HepG2 (cell line): Measurements from ENCODE around the gene SPON2. TPM values are rescaled to one million over a fixed set of nuclear protein-coding genes. Genes with fewer than 3 reads are reported as not detected.

Source experiments
- ARID5B ChIP-seq: IDR thresholded peaks from 2 replicates; pipeline ENCODE4 v1.4.0; 2020; ENCODE audit warnings: mild to moderate bottlenecking, missing genetic modification reagents
- ATF6 ChIP-seq: sonication (generic); formaldehyde crosslinking; conservative IDR thresholded peaks from 2 replicates; pipeline ENCODE4 v1.4.0; 2020; ENCODE audit warnings: missing genetic modification reagents
- BORCS8-MEF2B ChIP-seq: sonication (generic); formaldehyde crosslinking; IDR thresholded peaks from 2 replicates; pipeline ENCODE4 v1.8.0; 2022; ENCODE audit warnings: mild to moderate bottlenecking, missing genetic modification reagents
- CHD4 ChIP-seq: fragments of 200-600 bp; sonication (generic); IDR thresholded peaks from 2 replicates; pipeline ENCODE4 v1.7.0; 2017; ENCODE audit warnings: mild to moderate bottlenecking, low read length, borderline replicate concordance
- JUN ChIP-seq: sonication (generic); formaldehyde crosslinking; IDR thresholded peaks from 2 replicates; pipeline ENCODE4 v1.4.0; 2020; ENCODE audit warnings: mild to moderate bottlenecking, missing genetic modification reagents
- MNT ChIP-seq: fragments of 450-650 bp; IDR thresholded peaks from 2 replicates; pipeline ENCODE4 v1.6.1; 2016
- NFYB ChIP-seq: sonication (generic); formaldehyde crosslinking; IDR thresholded peaks from 2 replicates; pipeline ENCODE4 v1.4.0; 2020; ENCODE audit warnings: missing genetic modification reagents
- PCBP2 ChIP-seq: fragments of 200-400 bp; formaldehyde crosslinking; optimal IDR thresholded peaks from 2 replicates; pipeline ENCODE3; 2018; ENCODE audit warnings: low read length, low read depth; ENCODE audit not compliant: poor library complexity, severe bottlenecking
- THAP9 ChIP-seq: sonication (generic); formaldehyde crosslinking; IDR thresholded peaks from 2 replicates; pipeline ENCODE4; 2020; ENCODE audit warnings: missing genetic modification reagents, mild to moderate bottlenecking, borderline replicate concordance
- ZGPAT ChIP-seq: IDR thresholded peaks from 2 replicates; pipeline ENCODE4 v1.6.1; 2016; ENCODE audit warnings: mild to moderate bottlenecking
- ZNF564 ChIP-seq: sonication (generic); formaldehyde crosslinking; IDR thresholded peaks from 2 replicates; pipeline ENCODE4 v1.8.1; 2023; ENCODE audit warnings: mild to moderate bottlenecking, missing genetic modification reagents
- ZNF580 ChIP-seq: IDR thresholded peaks from 2 replicates; pipeline ENCODE4 v1.6.1; 2016; ENCODE audit warnings: low read depth, borderline replicate concordance
- ZNF639 ChIP-seq: conservative IDR thresholded peaks from 2 replicates; pipeline ENCODE4 v1.6.1; 2018; ENCODE audit warnings: missing genetic modification reagents
- ZNF768 ChIP-seq: sonication (generic); formaldehyde crosslinking; IDR thresholded peaks from 2 replicates; pipeline ENCODE4 v1.4.0; 2020; ENCODE audit warnings: missing genetic modification reagents
- polyA plus RNA-seq, 8 experiments: library from polyadenylated mRNA; depleted of rRNA in 3 of 8; stranded (reverse) in 7 of 8; unstranded in 1 of 8; fragments of >200 nt; fragmentation: Illumina TruSeq in 4 of 8; extraction: Trizol in 4 of 8; gene quantifications; 2 replicates each; pipeline versions ENCODE4 v1.2.1 to v1.2.3, GENCODE V29; 2011 to 2016; ENCODE audit warnings: low read depth in 4 of 8, missing spikeins in 1 of 8, mixed read lengths in 1 of 8; ENCODE audit not compliant: insufficient read depth in 1 of 8
- total RNA-seq, 5 experiments: library from RNA; depleted of rRNA; stranded (reverse); fragments of >200 nt; fragmentation: Illumina TruSeq; extraction: Trizol; gene quantifications; 2 replicates each; pipeline ENCODE4 v1.2.3, GENCODE V29; 2016; ENCODE audit warnings: low read depth in 1 of 5

The SPON2 gene
- total and polyA plus RNA-seq, 2 of the 13 experiments (the other 11 are each of a cell fraction or from before 2014, with no cell fraction given), result 17.4 to 55.2 TPM

GRCh38 chr4:1204828-1205585, 32.6 kb upstream of the SPON2 start (continued):
- TF ChIP-seq ZGPAT (CRISPR knock-in tag), result peak; percentile 91
- no peak for TF ChIP-seq PCBP2
- TF ChIP-seq JUN (CRISPR knock-in tag), result no peak
- TF ChIP-seq THAP9 (CRISPR knock-in tag), result peak; percentile 13; the same call in 1 of the 2 replicates
- TF ChIP-seq NFYB (CRISPR knock-in tag), result no peak
- TF ChIP-seq ZNF639, result peak; percentile 68; the same call in 1 of the 2 replicates
- TF ChIP-seq ZNF564 (CRISPR knock-in tag), result peak; percentile 51; the same call in 1 of the 2 replicates
- peak; percentile 93; the same call in 1 of the 2 replicates for TF ChIP-seq ZNF580 (CRISPR knock-in tag)
- no peak for TF ChIP-seq CHD4
- peak; percentile 70 for TF ChIP-seq MNT
- peak; percentile 68; the same call in 1 of the 2 replicates for TF ChIP-seq ZNF768 (CRISPR knock-in tag)
- TF ChIP-seq ARID5B (CRISPR knock-in tag), result peak; percentile 78
- peak; percentile 61; the same call in 1 of the 2 replicates for TF ChIP-seq BORCS8-MEF2B (CRISPR knock-in tag)
- peak; percentile 76; the same call in 1 of the 2 replicates for TF ChIP-seq ATF6 (CRISPR knock-in tag)
